HG02763 (cell line): Measurements from ENCODE around the gene NID2.

Source experiments
- ATAC-seq: cut with Tn5 transposase; IDR thresholded peaks from one replicate; pipeline ENCODE4 v1.9.1; 2021; ENCODE audit warnings: mild to moderate bottlenecking, moderate library complexity; ENCODE audit not compliant: unreplicated experiment

NID2 gene

DNA sequence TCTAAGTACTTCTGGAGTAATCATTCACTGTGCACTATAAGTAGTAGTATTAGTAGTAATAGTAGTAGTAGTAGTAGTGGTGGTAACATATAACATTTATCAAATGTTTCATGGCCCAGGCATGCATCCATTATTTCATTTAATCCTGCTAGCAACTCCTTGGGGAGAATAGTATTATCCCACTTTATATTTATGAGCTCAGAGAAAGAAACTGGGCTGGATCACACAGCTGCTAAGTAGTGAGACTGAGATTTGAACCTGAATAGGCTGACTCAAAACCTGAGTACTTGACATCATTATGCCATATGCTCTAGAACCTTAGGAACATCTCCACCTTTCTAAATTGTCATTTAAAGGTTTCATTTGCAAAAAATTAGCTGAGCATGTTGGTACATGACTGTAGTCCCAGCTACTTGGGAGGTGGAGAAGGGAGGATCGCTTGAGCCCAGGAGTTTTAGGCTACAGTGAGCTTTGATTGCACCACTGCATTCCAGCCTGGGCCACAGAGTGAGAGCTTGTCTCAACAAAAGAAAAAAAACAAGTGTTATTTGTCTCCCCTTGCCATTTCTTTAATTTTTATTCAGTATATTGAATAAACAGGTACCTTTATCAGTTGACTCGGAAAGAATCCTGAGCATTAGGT, 11.4 kb upstream of the NID2 start:
- ATAC-seq = no peak

DNA sequence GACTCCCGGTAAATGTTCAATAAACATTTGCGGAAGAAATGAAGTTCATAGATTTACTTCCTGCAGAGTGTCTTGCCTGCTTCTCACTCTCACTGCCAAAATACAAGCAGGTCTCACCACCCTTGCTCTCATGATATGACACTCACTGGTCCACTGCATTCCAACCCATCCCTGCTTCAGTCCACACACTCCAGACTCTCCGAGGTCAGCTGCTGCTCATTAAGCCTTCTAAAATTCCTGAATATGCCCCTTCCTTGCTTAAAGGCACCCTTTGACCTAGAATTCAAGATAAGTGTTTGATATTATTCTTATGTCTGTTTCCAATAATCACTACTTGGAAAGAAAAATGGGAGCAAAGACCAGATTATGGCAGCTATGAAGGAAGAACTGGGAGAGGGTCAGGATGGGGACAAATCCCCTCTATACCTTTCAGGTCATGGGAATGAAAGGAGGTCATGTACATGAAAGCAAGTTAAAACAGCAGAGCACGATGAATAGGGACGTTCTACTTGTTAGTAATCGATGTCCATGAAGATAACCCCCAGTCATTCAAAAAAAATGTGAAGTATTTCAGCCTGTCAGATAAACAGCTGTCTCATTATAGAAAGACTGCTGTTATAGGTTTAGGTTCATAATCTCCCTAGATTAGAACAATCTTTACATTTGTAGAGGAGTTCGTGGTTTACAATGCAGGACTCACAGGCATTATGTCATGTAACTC, 10.5 kb upstream of the NID2 start:
- no peak for ATAC-seq

DNA sequence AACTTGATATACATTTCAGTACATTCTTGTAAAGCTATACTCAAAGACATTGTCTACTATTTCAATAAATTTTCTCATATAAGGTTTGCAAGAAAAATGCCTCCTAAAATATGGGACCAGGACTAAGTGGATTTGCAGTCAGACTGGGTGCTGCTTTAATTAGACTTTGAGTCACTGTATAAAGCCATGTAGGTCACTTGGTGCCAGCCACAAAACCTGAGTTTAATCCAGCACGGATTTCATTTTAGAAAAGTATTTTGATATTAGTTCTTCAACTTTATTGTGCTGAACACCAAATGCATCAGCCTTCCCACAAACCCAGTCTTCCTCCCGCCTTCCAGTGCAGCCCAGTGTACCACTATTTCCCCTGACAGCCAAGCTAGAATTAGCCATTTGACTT, 9.9 kb upstream of the NID2 start:
- ATAC-seq = no peak

DNA sequence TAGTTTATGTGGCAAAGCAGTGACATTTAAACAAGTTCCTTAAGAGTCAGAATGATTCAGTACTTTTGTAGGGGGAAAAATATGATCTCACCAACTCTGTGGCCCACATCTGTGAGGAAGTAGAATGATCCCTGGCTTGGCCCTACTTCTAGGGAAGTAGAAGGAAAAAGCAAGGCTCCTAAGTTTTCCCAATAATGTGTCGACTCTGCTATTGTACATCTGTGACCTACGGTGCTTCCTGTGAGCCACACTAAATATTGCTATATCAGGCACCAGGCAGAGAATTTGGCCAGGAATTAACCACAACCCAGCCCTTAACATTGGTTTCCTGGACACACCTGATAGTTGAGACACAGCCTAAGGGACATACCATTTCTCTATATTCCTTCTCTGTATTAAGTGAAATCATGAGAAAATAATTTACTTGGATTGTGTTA, 9.3 kb upstream of the NID2 start:
- ATAC-seq = no peak

DNA sequence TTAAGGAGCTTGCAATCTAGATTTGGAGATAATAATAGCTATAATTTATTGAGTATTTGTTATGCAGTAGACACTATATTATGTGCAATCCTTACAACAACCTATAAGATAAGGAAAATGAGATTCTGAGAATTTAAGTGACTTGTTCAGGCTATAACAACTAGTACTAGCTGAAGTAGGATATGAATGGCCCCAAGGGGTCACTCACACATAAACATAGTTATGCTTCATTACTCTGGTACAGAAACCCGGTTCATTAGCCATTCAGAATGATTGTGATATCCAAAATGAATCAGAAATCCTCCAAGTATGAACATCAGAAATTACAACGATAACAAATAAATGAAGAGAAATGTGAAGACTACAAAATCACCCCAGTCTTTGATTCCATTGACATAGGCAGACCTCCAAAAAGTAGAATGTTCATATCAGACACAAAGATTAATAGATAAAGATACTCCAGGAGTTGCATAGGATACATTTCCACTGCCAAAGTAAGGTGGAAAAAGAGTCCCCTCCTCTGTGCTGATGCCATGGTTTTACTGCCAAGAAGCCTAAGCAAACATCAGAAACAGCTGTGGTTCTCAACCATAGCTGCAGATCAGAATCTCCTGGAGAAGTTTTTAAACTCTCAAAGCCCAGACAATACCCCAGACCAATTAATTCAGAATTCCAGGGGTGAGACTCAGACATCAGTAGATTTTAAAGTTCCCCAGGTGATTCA, 8.6 kb upstream of the NID2 start:
- no peak for ATAC-seq

DNA sequence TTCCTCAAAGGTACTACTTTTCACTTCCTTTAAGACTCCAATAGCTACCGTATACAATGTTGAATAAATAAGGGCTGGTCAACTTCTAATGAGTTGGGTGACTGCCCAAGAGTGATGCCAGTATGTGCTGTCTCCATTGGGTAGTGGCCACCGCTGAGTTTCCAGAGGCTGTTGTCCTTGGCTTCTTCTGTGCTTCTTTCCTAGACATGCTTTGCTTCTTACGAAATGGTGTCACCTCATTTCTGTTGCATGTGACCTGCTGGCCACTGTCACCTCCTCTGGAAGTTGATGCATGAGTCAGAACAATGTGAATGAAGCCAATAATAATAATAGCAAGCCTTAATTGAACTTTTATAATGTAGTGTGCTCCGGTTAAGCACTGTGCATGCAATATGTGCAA, 7.5 kb upstream of the NID2 start:
- ATAC-seq = no peak

DNA sequence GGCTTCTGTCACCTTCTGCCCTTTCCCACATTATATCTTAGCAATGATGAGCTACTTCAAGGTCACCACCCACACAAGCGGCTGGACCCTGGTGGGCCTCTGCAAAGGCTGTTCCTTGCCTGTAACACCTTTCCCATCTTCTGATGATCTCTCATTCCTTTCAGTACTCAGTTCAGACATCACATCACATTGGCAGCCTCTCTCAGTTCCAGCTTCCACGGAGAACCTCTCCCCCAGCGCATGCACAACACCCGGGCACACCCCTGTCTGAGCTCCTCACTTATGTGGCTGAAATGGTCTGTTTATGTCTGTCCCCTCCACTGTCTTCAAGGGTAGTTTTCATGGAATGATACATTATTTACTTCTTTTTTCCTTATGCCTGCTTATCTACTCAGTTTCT, 6.5 kb upstream of the NID2 start:
- no peak for ATAC-seq

DNA sequence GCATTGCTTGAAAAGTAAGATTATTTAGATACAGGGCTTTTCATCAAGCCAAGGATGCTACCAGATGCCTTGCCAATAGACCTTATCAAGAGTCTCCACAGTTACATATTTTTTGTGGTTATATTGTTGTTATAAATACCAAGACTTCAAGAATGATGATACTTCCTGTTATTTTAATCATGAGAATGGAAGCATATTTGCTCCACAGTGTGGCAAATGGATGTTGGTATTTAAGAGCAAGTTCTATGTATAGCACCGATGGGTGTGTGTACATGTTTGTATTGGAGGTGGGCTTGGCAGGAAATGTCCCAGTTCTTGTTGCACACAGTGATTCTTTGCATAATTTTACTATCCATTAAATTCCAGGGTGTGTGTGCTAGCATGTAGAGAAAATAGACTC, 4.4 kb upstream of the NID2 start:
- no peak for ATAC-seq

DNA sequence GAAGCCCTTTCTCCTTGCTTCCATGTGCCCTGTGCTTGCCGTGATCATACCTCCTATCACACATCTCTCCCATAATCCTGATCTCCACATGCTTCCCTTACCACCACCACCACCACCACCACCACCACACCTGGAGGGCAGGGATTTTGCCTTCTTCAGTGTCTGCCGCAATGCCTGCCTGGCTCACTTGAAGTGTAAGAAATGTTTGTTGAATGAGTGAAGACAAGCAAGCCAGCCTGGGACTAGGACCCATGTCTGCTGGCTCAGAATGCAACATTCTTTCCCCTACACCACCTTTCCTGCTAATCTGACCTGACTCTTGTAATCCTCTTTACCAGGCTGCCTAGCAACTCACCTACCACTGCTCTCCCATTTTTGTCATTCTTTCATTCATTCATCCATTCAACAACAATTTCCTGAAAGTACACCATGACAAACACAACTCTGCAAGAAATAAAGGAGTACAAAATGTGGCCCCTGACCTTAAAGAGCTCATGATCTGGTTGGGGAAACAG, 3.5 kb upstream of the NID2 start:
- no peak for ATAC-seq

DNA sequence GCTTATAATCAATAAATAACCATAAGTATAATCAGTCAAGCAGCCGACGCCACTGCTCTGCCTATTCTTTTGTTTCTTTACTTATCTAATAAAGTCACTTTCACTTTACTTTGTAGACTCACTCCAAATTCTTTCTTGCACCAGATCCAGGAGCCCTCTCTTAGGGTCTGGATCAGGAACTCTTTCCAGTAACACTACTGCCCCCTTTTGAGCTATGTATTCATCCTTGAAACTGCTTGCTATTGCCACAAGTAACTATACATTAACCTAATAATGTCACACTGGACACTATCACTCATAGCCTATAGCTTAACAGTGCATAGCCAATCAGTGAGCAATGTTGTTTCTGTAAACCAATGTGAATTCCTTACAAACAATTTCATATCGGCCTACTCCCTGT, 2.8 kb upstream of the NID2 start:
- ATAC-seq = no peak

DNA sequence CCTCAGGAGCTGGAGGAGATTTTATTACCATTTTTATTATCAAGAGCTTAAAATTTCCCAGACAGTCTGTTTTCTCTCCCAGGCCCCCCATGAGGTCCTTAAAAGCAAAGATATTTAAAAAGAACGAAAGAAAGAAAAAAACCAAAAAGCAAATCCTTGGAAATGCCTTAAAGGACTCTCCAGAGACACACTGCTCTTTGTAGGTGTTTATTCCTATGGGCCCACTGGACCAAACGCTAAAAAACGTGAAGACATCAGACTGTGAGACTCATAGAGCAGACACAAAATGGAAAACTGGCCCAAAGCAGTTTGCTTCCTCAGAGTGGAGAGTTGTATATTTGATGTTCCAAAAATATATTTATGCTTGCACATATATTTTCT, 1.2 kb upstream of the NID2 start:
- ATAC-seq = no peak

DNA sequence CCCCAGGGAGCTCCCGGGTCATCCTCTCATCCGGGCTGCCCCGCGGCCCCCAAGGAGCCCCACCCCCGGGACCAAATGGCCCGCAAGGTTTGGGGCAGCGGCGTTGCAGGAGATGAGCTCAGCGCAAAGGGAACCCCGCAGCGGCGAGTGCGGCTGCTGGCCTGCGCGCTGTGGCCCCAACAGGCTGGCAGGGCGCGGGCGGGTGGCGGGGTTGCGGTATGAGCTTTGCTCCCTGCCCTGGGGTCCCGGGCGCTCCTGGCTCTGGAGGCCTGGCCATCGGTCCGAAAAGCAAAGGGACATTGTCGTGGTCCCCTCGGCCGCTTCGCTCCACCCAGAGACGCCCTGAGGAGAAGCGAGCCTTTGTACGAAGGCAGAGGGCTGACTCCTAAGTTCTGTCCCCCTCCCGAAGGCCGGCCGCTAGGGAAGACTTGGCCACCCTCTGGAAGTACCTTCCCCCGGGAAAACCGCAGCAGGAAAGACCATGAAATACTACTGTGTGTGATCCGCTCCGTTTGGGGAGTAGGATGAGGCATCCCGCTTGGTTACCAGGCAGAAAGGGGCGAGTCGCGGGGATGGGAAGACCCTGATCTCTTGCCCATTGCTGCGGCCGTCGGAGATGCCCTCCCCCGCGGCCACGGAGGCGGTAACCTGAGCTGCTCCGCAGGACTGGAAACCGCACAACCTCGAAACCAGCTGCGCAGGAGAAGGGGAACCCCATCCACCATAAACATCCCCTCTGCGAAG, 620 bp upstream of the NID2 start:
- ATAC-seq = no peak

DNA sequence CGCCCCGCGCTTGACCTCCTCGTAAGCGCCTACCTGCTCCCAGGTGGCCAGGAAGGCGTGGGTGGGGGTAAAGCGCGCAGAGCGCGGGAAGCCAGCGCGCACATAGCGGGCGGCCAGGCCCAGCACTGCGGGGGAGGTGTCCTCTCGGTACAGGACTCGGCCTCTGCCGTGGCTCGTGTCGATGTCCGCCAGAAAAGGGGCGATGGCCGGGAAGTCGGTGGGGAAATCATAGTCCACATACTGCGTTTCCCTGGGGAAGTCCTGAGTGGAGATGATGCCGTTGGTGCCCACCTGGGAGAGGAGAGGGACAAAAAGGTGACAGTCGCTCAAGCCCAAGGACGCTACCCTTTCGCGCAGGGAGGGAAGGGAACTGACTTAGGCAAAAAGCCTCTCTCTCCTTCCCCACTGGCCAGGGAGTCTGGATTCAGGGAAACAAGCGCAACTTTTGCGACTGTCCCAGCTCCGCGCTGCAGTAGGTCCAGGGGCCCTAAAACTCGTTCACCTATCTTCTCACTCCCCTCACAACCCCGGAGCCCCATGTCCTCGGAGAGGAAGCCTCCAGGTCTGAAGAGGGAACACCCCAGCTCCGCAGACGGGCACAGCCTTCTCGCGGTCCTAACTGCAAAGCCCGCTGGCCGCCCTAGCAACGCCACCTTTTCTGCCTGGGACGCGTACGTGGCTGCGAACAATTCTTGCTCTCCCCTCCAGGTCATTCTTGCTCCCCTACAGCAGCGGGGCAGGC, 815 bp downstream of the NID2 start:
- ATAC-seq = no peak

DNA sequence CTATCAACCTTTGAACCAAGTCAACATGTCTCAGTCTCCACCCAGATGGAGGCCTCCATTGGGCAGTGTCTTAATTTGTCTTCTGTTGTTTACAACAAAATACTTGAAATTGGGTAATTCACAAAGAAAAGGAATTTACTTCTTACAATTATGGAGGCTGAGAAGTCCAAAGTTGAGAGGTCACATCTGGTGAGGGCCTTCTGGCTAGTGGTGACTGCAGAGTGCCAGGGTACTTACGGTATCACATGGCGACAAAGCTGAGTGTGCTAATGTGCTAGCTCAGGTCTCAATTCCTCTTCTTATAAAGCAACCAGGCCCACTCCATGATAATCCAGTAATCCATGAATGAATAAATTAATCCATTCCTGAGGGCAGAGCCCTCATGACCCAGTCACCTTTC, 4.7 kb downstream of the NID2 start:
- ATAC-seq = no peak

DNA sequence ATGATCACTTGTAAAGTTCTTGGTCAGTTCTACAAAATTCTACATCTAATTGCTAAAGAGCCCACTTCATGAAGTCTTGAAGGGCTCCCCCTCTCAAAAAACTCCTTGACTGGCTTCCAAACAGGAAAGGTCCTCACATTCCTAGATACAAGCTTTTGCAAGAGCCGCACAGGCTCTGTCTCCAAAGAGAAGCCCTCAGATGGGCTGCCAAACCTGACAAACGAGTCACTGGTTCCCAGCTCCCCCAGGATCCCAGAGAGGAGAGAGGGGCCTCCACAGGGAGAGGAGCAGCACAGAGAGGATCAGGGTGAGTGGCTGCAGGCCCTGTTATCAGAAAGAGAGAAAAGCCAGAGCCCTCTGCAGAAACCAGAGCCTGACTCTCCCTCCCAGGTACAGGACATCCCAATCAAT, 5.8 kb downstream of the NID2 start:
- no peak for ATAC-seq

DNA sequence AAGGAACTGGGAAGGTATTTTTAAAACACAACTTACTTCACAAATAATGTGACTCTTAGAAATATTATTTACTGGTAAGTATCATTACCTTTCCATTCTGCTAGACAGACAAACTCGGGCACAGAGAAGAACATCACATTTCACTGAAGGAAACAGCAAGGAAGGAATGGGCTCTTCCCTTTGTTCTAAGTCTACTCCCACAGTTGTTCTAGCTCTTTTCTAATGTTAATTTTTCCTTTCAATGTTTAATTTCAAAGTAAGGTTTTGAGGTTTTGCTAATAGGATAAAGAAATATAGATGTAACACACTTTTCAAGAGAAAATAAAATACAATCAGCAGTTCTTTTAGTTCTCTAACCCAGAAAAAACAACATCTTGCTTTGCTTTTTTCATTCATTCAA, 7.0 kb downstream of the NID2 start:
- no peak for ATAC-seq

DNA sequence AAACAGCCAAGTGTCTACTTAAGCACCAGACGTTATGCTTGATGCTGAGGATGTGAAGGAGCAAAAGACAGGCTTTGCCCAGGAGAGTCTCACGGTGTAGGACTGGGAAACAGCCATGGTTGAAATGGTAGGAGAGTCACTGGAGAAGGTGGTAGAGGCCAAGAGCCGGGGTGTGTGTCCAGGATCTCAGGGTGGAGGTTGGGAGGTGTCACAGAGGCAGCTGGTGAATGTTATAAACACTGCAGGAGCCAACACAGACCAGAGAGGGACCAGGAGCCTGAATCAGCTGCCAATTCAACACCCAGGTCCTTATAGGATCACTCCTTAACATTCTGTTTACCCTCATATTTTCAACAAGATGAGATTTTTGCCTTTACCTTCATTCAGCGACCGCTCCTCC, 7.5 kb downstream of the NID2 start:
- ATAC-seq = no peak

DNA sequence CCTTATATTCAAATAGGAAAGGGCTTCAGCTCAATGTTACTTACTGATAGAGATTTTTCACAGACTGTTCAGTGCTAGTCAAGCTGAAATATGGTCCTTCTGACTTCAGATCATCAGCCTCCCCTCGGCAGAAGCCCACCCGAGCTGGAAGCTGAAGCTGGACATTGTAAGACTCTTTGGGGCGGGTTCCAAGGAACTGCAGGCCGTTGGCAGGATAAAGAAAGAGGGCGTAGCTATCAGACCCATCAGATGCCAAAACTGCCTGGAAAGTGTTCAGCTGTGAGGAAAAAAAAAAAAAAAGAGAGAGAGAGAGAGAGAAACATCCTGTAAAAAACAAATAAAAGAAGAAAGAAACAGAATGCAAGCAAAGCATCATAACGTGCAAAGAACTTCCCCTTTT, 8.8 kb downstream of the NID2 start:
- no peak for ATAC-seq

DNA sequence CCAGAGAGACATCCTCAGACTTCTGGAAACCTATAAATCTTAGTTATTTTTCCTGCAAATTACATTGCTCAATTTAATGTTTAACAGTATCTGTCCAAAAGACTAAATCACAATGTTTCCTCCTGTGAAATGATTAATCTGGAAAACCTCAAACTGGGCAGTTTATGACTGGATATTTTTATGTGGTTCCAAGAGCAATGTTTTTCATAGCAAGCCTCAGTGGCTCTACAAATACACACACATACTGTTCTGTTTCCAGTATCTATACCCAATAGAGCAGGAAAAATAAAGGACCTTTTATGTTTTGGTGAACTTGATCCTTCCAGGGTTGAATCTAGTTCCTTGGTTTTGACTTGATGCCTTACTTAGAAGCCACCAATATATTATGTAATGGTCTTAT, 9.2 kb downstream of the NID2 start:
- ATAC-seq = no peak

DNA sequence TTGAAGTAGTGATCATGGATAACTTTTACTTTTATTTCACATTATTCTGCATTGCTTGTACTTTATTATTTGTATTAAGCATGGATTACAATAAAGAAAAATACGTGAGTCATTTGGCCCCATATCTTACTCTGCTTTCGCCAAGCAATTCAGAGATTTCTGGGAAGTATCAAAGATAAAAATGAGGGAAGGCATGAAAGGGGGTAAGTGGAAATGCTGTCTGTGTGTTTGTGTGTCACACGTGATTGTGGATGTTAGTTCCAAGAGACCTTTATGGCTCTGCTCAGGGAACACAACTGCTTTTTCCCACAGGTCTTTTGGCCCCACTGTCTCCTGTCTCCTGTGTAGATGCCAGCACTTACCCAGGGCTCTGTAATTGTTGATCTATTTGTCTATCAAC, 10.5 kb downstream of the NID2 start:
- no peak for ATAC-seq

DNA sequence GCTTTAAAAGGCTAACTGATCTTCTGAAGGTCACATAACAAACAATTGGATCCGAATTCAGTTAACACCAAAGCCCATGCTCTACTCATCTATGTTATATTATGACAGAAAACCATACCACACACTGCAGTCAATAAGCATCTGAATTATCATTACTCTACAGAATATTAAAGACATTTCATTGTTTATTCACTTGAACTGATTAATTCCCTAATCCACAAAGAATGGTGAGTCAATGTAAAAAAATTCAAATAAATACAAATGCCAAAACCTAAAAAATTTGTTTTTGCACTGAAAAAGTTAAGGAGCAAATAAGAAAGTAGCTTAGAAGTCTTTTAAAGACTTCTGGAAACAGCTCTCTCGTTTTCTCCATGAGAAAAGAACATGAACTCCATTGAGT, 13.7 kb downstream of the NID2 start:
- no peak for ATAC-seq
